ENCODE results near the gene NHLRC4. TPM values are rescaled to one million over a fixed set of nuclear protein-coding genes. Genes with fewer than 3 reads are reported as not detected.

The NHLRC4 gene
- under 1 TPM in 1 of 2 donors, not detected in 1; 0.36 TPM for total RNA-seq
- long read RNA-seq: 0 reads

DNA sequence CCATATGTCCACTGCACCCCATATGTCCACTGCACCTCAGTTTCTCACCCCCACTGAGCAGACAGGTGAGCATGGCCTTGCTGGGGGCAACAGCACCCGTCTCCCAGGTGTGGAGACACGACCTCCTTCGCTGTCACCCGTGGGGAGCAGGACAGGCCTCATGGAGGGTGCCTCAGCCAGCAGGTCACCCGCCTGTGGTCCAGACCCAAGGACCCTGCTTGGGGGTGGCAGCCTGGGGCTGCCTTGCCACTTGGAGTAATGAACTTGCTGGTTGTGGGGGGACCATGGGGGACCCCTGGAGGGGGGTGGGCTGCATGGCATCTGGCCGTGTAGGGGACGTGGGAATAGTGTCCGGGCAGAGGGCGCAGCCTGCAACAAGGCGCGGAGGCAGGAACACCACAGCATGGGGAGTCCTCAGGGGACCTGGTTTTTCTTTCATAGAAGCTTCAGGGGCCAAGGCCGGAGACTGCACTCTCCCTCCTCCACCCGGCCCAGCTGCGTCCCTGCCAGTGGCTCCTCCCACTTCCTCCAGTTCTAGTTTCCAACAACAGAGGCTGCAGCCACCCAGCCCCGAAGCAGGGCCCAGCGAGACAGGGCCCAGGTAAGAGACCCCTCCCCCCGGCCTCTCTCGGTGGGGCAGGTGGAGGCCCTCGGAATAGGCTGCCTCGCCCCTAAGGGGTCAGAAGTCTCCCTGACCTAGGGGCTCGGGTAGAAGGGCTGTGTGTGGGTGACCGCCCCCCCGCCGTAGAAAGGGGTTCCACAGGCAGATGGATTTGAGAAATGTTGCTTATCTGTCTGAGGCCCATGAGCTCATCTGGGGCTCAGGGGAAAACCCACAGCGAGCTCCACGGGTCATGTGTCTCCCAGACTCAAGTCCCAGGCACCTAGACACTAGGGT, at the start of gene NHLRC4:
TSS of gene NHLRC4 (plus strand) at position 531 of the 898 bp plus-strand sequence. CDS start 1,043 bp downstream, outside the sequence.
- ATAC-seq: peak; percentile 48
- peak; percentile 67 to 81 for DNase-seq
- intact Hi-C loops (cut with DNase I, micrococcal nuclease): no loop called here

GRCh38 chr16:518858-519257, 47.9 kb upstream of the NHLRC4 start:
- intact Hi-C loops (cut with DNase I, micrococcal nuclease): no loop called here
- no peak for ATAC-seq
- DNase-seq: no peak

DNA sequence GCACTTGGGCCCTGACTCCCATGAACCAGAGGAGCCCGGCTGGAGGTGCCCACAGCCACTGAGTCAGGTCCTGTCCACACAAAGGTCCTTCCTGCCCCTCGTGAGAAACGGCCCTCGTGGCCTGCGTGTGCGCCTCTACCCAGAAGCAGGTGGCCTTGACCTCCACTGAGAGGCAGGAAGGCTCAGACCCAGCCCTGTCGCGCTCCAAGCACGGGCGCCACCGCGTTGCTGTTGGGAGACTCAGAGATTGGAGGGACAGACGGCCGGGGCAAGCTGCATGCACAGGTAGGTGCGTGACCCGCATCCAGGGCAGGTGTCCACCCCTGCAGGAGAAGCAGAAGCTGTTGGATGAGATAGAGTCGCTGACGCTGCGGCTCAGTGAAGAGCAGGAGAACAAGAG, 47.4 kb upstream of the NHLRC4 start:
- no peak for DNase-seq
- intact Hi-C loops (cut with DNase I, micrococcal nuclease): no loop called here
- ATAC-seq: no peak

DNA sequence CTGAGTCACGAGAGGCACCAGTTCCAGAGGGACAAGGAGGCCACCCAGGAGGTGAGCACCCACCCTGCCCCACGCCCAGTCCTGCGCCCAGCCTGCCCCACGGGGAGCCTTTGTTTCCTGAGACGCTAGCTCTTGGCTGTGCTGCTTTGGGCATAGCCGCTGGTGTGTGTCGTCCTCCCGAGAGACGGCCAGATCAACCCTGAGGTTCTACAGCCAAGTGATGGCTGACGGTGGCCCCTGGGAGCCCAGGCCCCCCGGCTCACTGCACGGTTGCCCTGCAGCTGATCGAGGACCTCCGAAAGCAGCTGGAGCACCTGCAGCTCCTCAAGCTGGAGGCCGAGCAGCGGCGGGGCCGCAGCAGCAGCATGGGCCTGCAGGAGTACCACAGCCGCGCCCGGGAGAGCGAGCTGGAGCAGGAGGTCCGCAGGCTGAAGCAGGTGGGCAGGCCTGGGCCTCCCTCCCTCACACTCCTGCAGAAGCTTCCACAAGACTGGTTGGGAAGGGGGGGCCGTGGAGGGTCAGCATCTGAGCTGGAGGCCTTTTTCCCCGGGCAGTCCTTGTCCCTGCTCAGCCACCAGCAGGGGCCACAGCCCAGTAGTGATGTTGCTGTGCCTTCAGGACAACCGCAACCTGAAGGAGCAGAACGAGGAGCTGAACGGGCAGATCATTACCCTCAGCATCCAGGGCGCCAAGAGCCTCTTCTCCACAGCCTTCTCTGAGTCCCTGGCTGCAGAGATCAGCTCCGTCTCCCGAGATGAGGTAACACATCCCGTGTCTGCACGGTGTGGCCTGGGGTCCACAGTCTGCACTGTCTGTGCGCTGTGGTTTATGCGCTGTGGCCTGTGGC, 46.7 kb upstream of the NHLRC4 start:
- DNase-seq (no peak), ATAC-seq (no peak)
- intact Hi-C loops (cut with DNase I, micrococcal nuclease): no loop called here

DNA sequence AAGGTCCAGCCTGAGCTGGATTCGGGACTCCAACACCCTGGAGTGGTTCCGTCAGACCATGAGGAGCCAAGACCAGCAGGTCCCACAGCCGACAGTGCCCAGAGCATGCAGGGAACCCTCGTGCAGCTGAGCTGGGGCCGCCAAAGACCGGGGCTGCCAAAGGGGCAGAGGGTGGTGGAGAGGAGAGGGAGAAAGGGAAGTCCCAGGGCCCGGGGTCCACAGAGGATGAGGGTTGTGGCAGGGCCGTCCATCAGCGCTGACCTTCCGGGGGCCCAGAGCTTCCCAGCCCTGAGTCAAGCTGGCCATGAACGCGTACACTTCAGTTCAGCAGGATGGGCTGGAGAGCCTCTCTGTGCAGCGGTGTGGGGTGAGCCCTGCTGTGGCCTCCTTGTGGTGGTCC, 46.0 kb upstream of the NHLRC4 start:
- intact Hi-C loops (cut with DNase I, micrococcal nuclease): no loop called here
- ATAC-seq (no peak), DNase-seq (no peak)

- intact Hi-C loops (cut with DNase I, micrococcal nuclease): no loop called here
- peak; percentile 82 for ATAC-seq
- peak; percentile 75 to 88 for DNase-seq
These were observed 45.2 kb upstream of the NHLRC4 start for GRCh38 chr16:521381-522210.

DNA sequence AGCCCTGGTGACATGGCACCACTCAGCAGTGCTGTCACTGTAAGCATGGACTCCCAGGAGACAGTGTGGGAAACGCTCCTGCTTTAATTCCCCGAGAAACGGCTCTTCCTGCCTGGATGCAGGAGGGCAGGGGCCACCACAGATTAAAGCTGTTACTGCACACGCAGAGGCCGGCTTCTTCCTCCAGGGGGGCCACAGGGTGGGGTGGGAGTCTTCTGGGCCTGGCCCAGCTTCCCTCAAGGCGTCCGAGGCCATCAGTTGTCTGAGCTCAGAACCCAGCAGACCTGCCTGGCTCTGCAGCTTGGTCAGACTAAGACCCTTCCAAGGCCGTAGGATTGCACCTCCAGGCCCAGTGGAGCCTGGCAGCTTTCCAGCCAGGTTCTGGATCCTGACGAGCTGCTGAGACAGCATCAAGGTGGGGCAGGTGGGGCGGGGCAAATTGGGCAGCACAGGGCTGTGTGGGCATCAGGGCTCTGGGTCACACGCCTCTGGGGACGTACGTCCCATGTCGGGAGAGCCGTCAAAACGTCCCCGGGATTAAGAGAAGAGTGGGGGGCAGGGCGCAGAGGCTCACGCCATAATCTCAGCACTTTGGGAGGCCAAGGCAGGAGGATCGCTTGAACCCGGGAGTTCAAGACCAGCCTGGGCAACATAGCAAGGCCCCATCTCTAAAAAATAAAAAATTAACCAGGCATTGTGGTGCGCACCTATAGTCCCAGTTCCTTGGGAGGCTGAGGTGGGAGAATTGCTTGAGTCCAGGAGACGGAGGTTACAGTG, 44.3 kb upstream of the NHLRC4 start:
- intact Hi-C loops (cut with DNase I, micrococcal nuclease): no loop called here

DNA sequence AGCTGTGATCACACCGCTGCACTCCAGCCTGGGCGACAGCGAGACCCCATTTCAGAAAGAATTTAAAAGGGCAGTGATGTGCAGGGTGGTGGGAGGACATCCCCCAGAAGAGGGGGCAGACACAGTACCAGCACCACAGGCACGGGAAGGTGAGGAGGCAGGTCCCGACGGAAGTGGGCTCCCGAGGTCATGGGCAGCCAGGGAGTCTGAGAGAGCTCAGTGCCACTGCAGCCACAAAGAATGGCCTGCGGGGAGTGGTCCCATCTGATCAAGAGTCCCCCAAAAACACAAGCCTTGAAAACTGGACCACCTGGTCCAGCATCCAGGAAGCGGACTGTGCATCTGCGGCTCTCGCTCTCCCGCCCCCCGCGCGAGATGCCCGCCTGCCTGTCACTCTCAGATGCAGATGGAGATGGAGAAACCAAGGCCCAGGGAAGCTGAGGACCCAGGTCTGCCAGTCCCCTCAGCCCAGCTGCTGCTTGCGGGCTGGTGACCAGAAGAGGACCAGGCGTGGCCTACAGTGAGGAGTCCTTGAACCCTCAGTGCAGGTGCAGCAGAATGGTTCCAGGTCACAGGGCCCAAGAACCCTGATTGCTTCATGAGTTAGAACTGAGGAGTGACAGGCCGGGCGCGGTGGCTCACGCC, 43.6 kb upstream of the NHLRC4 start:
- ATAC-seq (no peak), DNase-seq (no peak)
- intact Hi-C loops (cut with DNase I, micrococcal nuclease): no loop called here

More for the DNA sequence above, 44.3 kb upstream of the NHLRC4 start:
- ATAC-seq (no peak), DNase-seq (no peak)

DNA sequence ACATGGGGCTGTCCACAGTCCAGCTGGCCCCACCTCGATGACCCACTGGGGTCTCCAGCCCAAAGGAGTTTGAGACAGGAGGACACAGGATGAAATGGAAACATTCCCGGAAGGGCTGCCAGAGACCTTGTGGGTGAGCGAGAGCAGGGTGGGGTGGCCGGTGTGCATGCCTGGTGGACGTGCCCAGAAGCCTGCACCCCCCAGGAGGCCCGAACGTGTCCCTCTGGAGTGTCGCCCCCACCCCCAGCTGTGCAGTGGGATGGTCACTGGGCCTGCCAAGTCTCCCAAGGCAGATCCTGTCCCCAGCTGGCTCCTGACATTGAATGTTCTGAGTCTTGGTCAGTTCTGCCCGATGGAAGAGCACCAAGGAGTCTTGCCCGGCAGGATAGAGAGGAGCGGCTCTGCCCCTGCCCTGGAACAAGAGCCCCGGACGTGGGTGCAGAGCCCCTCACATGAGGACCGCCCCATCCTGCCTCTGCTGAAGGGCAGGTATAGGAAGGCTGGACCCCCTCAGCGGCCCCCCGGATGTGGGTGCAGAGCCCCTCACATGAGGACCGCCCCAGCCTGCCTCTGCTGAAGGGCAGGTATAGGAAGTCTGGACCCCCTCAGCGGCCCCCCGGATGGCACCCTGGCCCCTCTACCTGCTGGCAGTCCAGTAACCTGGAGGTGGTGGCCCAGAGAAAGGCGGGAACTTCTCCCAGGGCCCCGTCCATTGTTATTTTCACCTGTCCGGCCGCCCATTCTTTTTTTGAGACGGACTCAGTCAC, 42.3 kb upstream of the NHLRC4 start:
- DNase-seq: no peak
- ATAC-seq: no peak
- intact Hi-C loops (cut with DNase I, micrococcal nuclease): no loop called here

DNA sequence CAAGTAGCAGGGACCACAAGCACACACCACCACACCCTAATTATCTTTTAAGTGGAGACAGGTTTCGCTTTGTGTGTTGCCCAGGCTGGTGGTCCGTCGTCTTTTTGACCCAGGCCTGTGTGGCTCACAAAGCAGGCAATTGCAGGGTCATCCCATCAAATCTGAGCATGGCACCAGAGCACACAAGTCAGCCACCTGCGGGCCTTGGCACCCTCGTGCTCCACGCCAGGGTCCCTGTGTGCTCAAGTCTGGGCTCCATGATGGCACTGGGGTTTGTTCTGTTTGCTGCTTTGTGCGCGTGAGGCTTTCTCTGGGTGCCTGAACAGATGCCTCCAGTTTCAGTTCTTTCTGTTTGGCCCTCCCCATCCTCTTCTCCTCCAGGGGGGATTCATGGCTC, 41.7 kb upstream of the NHLRC4 start:
- no peak for DNase-seq
- intact Hi-C loops (cut with DNase I, micrococcal nuclease): no loop called here

GRCh38 chr16:525520-526180, 41.2 kb upstream of the NHLRC4 start:
- intact Hi-C loops (cut with DNase I, micrococcal nuclease): no loop called here
- ATAC-seq (no peak), DNase-seq (no peak)

More for the DNA sequence above, 41.7 kb upstream of the NHLRC4 start:
- no peak for ATAC-seq

GRCh38 chr16:526181-527014, 40.4 kb upstream of the NHLRC4 start:
- ATAC-seq (peak; percentile 6), DNase-seq (no peak)
- intact Hi-C loops (cut with DNase I, micrococcal nuclease): no loop called here

DNA sequence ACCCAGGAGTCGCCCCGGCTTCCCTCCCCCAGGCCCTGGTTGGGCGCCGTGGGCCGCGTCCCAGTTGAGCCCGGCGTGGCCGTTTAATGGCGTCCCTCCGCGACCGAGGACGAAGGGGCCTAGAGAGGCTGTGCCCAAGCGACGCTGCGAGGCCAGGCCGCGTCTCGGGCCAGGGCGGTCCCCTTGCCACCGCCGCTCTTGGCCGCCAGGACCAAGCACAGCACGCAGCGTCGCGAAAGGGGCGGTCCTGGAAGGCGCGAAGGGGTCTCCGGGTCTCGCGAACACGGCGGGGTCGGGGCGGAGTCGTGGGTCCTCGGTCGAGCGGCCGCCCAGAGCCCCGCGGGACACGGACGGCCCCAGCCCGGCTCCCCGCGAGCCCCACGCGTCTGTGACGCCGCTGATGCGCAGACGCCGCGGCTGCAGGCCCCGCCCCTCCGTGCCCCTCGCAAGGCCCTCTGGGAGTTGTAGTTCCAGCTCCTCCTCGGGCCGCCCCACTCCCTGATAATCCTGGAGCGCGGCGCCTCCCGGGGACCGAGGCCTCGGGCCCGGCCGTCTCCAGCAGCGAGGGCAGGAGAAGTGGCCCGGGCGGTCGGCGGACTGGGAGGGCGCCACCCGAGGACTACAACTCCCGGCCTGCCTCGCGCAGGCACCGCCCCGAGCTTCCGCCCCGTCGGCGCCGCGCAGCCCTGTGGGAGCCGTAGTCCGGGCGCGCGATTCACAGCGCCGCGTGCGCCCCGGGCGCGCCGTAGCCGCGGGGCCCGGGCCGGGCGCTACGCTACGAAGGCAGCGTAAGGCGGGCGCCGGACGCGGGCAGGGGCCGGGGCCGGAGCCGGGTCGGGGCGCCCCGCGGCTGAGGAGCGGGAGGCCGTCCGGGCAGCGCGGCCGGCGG, 39.5 kb upstream of the NHLRC4 start, which contains the start of gene CAPN15:
TSS of gene CAPN15 (plus strand) at position 698 of the 889 bp plus-strand sequence. CDS start 19,127 bp downstream, outside the sequence.
- ATAC-seq (peak; percentile 65), DNase-seq (peak; percentile 84 to 89)
- intact Hi-C loops (cut with DNase I, micrococcal nuclease): no loop called here
